ENCODE results near the gene BICC1.

DNA sequence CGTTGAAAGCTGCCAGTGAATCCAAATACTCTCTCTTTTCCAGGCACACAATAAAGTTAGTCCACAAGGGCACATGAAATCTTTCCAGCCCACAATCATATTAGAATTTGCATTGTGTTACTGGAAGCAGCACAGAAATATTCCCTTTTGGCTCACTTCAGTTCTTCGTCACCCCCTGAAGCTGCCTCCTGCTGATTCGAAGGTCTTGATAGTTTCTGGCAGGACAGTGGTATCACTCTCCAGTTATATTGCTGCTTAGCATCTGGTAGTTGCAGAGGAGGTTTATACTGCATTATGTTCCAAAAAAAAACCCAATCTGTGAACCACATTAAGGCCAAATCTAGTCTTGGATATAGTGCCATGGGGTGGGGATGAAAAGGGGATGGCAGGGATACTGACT is 253.2 kb downstream of the BICC1 start:
- TF ChIP-seq, protein P1, sequence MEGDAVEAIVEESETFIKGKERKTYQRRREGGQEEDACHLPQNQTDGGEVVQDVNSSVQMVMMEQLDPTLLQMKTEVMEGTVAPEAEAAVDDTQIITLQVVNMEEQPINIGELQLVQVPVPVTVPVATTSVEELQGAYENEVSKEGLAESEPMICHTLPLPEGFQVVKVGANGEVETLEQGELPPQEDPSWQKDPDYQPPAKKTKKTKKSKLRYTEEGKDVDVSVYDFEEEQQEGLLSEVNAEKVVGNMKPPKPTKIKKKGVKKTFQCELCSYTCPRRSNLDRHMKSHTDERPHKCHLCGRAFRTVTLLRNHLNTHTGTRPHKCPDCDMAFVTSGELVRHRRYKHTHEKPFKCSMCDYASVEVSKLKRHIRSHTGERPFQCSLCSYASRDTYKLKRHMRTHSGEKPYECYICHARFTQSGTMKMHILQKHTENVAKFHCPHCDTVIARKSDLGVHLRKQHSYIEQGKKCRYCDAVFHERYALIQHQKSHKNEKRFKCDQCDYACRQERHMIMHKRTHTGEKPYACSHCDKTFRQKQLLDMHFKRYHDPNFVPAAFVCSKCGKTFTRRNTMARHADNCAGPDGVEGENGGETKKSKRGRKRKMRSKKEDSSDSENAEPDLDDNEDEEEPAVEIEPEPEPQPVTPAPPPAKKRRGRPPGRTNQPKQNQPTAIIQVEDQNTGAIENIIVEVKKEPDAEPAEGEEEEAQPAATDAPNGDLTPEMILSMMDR (IDR thresholded peaks at IDR 0.05), result no peak
- TF ChIP-seq POLR2A (IDR thresholded peaks at IDR 0.05), result no peak

Data from thyroid gland (tissue), 4 donors.